Adipocyte (in vitro differentiated cells): ENCODE data around the gene NSUN2.
A peak's percentile ranks its signal among the peaks of the same experiment; 100 is the strongest.

Experiments
- DNase-seq: peaks from one replicate; pipeline ENCODE4 v3.0.0-alpha.2; 2015; ENCODE audit warnings: low read depth
- H3K27me3 ChIP-seq: replicated peaks from 2 replicates; pipeline ENCODE4 v1.7.0; 2013; ENCODE audit warnings: mild to moderate bottlenecking, low read length, moderate library complexity; ENCODE audit not compliant: control insufficient read depth, insufficient read depth
- H3K36me3 ChIP-seq: 2 replicates; pipeline ENCODE4 v1.7.0; 2013; ENCODE audit warnings: low read length, mild to moderate bottlenecking, moderate library complexity; ENCODE audit not compliant: control insufficient read depth, insufficient read depth, severe bottlenecking
- H3K4me1 ChIP-seq: 2 replicates; pipeline ENCODE4 v1.7.0; 2013; ENCODE audit warnings: mild to moderate bottlenecking, low read length, moderate library complexity; ENCODE audit not compliant: control insufficient read depth, insufficient read depth
- H3K4me3 ChIP-seq: 2 replicates; pipeline ENCODE4 v1.7.0; 2013; ENCODE audit warnings: mild to moderate bottlenecking, low read length, moderate library complexity
- H3K9ac ChIP-seq: 2 replicates; pipeline ENCODE4 v1.7.0; 2013; ENCODE audit warnings: mild to moderate bottlenecking, low read length, moderate library complexity
- H3K9me3 ChIP-seq: 2 replicates; pipeline ENCODE4 v1.7.0; 2013; ENCODE audit warnings: mild to moderate bottlenecking, low read length, moderate library complexity; ENCODE audit not compliant: control insufficient read depth

Gene NSUN2

GRCh38 chr5:6592601-6593000 lies 40.2 kb downstream of the NSUN2 start:
- peak; percentile 10 for DNase-seq
- Histone ChIP-seq H3K9ac (no peak overlapping the region), H3K36me3 (peaks cover 16% of the 10 kb centered on the region), H3K27me3 (no peaks in the 10 kb centered on the region), H3K4me3 (no peak overlapping the region), H3K9me3 (no peaks in the 10 kb centered on the region), H3K4me1 (peaks cover 2% of the 10 kb centered on the region)

DNA sequence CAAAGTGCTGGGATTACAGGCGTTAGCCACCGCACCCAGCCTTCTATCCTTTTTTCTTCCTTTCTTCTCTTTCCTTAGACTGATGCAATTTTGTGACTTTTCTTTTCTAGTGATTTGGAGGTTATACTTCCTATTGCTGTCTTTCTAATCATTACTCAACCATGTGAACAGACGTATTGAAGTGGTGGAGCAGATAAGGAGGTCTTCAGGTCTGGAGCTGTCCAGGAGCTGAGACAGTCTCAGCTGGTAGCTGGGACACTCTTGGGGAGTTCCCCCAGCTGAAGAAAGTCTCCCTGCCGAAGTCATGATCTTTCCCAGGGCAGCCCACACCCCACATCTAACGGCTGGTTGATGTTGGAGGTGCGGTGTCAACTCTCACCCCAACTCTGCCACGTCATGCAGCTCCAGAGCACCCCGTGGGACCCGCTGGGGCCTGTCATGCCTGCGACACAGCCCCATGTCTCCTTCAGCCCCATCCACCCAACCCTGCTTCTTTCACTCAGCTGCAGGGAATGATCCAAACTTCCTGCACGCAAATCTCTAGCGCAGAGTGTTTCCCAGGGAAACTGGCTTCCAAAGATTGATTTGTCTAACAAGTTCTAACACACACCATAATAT lies 41.1 kb downstream of the NSUN2 start:
- Histone ChIP-seq H3K9ac (no peak overlapping the region), H3K4me1 (no peaks in the 10 kb centered on the region), H3K9me3 (no peaks in the 10 kb centered on the region), H3K4me3 (no peak overlapping the region), H3K27me3 (peaks cover 5% of the 10 kb centered on the region), H3K36me3 (peaks cover 10% of the 10 kb centered on the region)
- DNase-seq = no peak

DNA sequence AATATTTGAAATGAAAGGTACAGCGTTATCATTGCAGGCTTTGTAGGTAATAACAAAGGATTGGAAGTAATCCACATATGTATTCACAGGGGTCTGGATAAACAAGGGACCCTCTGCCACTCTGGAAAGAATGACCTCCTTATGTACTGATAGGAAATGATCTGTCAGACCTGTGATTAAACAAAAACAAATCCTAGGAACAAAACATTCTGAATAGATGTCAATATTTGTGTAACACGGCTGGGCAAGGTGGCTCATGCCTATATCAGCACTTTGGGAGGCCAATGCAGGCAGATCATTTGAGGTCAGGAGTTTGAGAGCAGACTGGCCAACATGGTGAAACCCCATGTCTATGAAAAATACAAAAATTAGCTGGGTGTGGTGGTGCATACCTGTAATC lies 42.3 kb downstream of the NSUN2 start:
- H3K4me1 ChIP-seq = no peaks in the 10 kb centered on the region
- DNase-seq = no peak
- no peak overlapping the region for H3K9ac ChIP-seq
- H3K27me3 ChIP-seq = peaks cover 17% of the 10 kb centered on the region
- no peaks in the 10 kb centered on the region for H3K36me3 ChIP-seq
- no peak overlapping the region for H3K4me3 ChIP-seq
- H3K9me3 ChIP-seq = no peaks in the 10 kb centered on the region

DNA sequence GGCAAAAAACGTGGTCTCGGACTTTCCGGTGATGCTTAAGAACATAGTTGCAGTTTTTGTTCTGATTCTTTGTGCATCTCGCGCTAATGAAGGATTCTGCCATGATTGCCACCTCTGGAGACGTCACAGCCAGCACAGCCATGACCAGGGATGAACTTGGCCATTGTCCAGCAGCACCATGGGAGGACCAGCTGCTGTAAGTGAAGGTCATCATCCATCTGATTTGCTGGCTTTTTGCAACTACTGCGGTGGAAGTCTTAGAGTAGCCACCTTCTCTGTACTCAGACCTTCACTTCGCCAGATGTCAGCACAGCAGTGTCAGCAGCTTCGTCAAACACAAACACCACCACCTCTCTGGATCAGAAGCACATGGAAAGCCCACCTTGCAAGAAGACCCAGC lies 45.7 kb downstream of the NSUN2 start:
- no peaks in the 10 kb centered on the region for H3K36me3 ChIP-seq
- no peaks in the 10 kb centered on the region for H3K9me3 ChIP-seq
- peaks cover 46% of the 10 kb centered on the region for H3K27me3 ChIP-seq
- H3K4me3 ChIP-seq = no peak overlapping the region
- H3K4me1 ChIP-seq = no peaks in the 10 kb centered on the region
- no peak for DNase-seq
- H3K9ac ChIP-seq = no peak overlapping the region

- Histone ChIP-seq H3K9me3 (no peaks in the 10 kb centered on the region), H3K27me3 (peaks cover 46% of the 10 kb centered on the region), H3K4me1 (no peaks in the 10 kb centered on the region), H3K36me3 (no peaks in the 10 kb centered on the region), H3K9ac (no peak overlapping the region), H3K4me3 (no peak overlapping the region)
- no peak for DNase-seq
Observed at GRCh38 chr5:6586647-6587042, 46.2 kb downstream of the NSUN2 start.

DNA sequence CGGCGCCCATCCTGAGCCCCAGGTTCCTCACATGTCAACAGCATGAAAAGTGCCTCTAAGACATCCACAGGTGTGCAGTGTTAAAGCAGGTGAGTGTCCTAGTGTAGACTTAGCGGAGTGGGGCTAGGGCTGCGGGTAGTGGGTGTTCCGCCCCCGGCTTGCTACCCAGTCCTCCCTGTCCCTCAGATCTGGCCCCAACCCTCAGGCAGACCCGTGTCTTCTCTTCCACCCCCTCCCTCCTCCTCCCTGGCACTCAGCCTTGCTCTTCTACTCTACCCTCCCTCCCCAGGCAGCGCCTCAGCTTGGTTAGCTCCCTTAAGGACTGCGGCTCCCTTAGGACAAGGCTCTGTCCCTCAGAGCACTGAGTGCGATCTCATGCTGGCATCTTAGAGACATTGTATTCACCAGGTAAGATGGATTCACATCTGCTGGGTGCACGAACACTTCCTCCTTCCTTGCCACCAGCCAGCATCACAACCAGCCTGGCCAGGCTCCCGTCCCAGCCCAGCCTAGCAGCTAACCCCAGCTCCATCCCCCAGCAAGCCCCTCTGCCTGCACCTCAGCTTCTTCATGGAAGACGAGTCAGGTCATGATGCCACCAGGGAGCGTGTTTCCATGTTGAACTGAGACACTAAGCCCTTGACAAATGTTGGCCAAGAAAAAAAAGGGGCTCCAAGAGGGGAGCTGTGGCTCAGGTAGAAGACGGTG lies 46.8 kb downstream of the NSUN2 start:
- Histone ChIP-seq H3K4me1 (no peaks in the 10 kb centered on the region), H3K27me3 (peaks cover 46% of the 10 kb centered on the region), H3K36me3 (no peaks in the 10 kb centered on the region), H3K9me3 (no peaks in the 10 kb centered on the region), H3K9ac (no peak overlapping the region), H3K4me3 (no peak overlapping the region)
- DNase-seq = no peak

DNA sequence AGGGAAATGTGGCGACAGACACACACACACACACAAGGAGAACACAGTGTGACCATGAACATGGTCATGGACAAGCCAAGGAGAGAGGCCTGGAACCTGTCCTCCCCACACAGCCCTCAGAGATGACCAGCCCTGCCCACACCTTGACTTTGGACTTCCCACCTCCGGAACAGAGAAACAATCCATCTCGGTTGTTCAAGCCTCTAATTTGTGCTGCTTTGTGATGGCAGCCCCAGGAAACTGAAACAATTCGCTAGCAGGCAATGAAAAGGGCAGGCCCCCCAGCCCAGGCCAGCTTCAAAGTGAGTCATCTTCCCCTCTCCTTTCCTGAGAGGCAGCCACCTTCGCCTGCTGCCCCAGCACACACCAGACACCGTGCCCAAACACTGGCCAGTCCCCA lies 47.7 kb downstream of the NSUN2 start:
- Histone ChIP-seq H3K9me3 (no peaks in the 10 kb centered on the region), H3K9ac (no peak overlapping the region), H3K4me3 (no peak overlapping the region), H3K36me3 (no peaks in the 10 kb centered on the region), H3K4me1 (no peaks in the 10 kb centered on the region), H3K27me3 (peaks cover 46% of the 10 kb centered on the region)
- DNase-seq = no peak

GRCh38 chr5:6584727-6585126 lies 48.1 kb downstream of the NSUN2 start:
- Histone ChIP-seq H3K27me3 (peaks cover 46% of the 10 kb centered on the region), H3K9me3 (no peaks in the 10 kb centered on the region), H3K36me3 (no peaks in the 10 kb centered on the region), H3K4me1 (no peaks in the 10 kb centered on the region), H3K4me3 (no peak overlapping the region), H3K9ac (no peak overlapping the region)
- DNase-seq = no peak

DNA sequence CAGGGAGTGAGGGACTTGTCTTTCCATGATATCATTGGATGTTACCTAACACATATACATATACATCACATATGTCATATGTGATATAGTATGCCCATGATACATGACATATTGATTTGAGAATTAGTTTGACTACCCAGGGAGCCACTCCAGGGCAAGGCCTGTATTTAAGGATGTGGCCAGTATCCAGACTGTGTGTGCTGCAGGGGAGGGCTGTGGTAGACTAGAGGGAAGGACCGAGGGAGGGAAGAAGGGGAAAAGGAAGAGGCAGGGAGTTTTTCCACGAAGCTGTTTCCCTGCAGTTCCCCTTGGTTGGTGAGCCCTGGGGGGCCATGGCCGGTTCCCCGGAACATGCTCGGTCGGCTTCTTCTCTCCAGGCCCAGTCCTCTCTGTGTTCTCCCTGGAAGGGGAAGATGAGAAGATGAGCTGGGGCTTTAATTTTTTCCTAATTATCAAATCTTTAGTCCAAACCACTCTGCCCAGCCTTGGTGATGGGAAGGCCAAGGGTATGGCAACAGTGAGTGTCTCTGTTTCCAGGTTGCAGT lies 48.7 kb downstream of the NSUN2 start:
- no peak for DNase-seq
- Histone ChIP-seq H3K4me3 (no peak overlapping the region), H3K36me3 (no peaks in the 10 kb centered on the region), H3K9me3 (peaks cover 4% of the 10 kb centered on the region), H3K4me1 (no peaks in the 10 kb centered on the region), H3K9ac (no peak overlapping the region), H3K27me3 (peaks cover 46% of the 10 kb centered on the region)

DNA sequence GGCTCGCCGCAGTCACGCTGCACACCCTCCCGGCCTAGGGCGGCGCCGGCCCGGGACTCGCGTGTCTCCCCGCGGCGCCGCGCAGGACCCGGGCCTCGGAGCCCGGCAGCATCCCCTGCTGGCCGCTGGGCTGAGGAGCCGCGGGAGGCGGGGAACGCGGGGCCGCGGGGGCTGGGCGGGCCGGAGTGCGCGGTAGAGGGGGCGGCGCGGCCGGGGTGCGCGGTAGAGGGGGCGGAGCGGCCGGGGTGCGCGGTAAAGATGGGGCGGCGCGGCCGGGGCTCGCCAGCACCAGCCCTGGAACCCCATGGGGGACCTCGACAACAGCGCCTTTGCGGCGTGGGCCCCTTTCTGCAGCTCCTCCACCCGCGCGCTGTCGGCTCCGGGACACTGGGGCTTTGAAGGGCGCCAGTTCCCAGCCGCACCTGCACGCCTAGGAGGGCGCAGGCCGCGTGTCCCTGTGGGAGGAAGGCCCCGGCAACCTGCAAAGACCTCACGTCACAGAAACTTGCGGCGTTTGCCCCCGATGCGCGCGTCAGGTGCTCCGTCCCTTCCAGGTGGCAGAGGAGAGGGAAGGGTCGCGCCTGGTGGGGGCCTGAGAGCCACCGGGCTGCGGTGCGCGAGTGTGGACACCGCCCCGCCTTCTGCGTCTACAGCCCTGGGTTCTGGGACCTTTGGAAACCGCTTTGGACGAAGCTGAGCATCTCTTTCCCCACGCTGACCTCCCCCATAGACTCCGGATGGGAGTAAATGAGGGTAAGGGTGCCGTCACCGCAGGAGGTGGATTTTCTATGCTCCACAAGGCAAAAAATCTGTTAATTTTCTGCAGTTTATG lies 49.6 kb downstream of the NSUN2 start:
- DNase-seq = peak; percentile 50
- Histone ChIP-seq H3K36me3 (no peaks in the 10 kb centered on the region), H3K27me3 (peaks cover 51% of the 10 kb centered on the region)

GRCh38 chr5:6582507-6583048 lies 50.3 kb downstream of the NSUN2 start:
- DNase-seq = no peak
- no peaks in the 10 kb centered on the region for H3K36me3 ChIP-seq
- peaks cover 4% of the 10 kb centered on the region for H3K9me3 ChIP-seq
- H3K4me1 ChIP-seq = peaks cover 6% of the 10 kb centered on the region
- no peak overlapping the region for H3K9ac ChIP-seq
- H3K4me3 ChIP-seq = no peak overlapping the region
- H3K27me3 ChIP-seq = peaks cover 51% of the 10 kb centered on the region

More for the DNA sequence above, 49.6 kb downstream of the NSUN2 start:
- Histone ChIP-seq H3K9me3 (peaks cover 4% of the 10 kb centered on the region), H3K4me1 (peaks cover 6% of the 10 kb centered on the region), H3K4me3 (peak overlapping the region; percentile 45), H3K9ac (no peak overlapping the region)
